Measurements from ENCODE around the gene SLC16A10.

DNA sequence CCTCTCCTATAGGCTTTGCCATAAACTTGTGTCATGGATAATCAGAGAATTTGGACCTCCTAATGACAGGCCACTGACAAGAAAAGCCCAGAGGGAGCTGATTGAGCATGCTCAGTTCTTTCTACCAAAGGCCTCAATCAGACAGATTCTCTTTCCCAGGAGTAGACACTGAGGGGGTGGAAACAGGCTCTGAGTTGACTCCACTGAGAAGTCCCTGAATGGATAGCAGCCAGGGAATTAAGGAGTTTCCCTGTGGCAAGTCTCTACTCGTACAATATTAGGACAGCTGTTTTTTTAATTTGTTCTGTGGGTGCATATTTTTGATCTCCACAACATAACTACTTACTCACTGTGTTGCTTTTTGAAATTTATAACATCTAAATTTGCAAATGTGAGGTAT is 63.3 kb downstream of the SLC16A10 start:
- TF ChIP-seq CEBPB (IDR thresholded peaks at IDR 0.05) (no peak), NFIC (IDR thresholded peaks at IDR 0.05) (no peak), EGR1 (IDR thresholded peaks at IDR 0.05) (no peak), YY1 (IDR thresholded peaks at IDR 0.05; ENCODE audit: low read depth) (no peak), TCF12 (IDR thresholded peaks at IDR 0.05; ENCODE audit: low read depth) (no peak), TEAD4 (IDR thresholded peaks at IDR 0.05) (no peak), MAX (IDR thresholded peaks at IDR 0.05) (no peak), FOXM1 (IDR thresholded peaks at IDR 0.05; ENCODE audit: borderline replicate concordance, low read depth) (no peak)

Data from Ishikawa (cell line).